ENCODE results near the gene FARS2.

Gene FARS2

DNA sequence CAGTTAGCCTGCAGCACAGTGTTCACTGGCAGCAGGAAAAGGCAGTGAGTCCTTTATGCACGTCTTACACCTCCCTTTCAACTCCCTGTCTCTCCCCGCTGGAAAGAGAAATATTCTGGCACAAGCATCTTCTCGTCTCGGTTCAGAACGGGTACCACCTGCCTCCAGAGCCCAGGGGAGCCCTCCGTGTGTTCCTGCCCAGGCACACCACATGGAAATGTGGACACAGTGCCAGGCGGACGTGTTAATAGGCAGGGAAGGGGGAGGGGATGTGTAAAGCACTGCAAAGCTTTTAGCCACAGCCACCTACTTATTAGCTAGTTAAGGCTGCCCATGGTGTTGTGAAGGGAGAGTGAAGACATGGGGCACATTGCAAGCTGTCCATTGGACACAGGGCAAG is 219.7 kb downstream of the FARS2 start:
- Histone ChIP-seq H3K4me3 (ENCODE audit: low read depth in 1 of 2, low read length in 2 of 2) (peak overlapping the region; percentile 5 to 7), H3K27me3 (ENCODE audit: control insufficient read depth in 1 of 2, insufficient read depth in 2 of 2, low read length in 2 of 2) (no peaks in the 10 kb centered on the region), H3K4me1 (ENCODE audit: insufficient read depth, low read length) (peaks cover 6% of the 10 kb centered on the region), H3K9me3 (ENCODE audit: low read length) (no peaks in the 10 kb centered on the region), H3K9ac (ENCODE audit: low read length) (no peak overlapping the region), H3K36me3 (ENCODE audit: insufficient read depth, low read length) (no peaks in the 10 kb centered on the region), H3K27ac (ENCODE audit: low read depth, low read length) (no peak overlapping the region)

DNA sequence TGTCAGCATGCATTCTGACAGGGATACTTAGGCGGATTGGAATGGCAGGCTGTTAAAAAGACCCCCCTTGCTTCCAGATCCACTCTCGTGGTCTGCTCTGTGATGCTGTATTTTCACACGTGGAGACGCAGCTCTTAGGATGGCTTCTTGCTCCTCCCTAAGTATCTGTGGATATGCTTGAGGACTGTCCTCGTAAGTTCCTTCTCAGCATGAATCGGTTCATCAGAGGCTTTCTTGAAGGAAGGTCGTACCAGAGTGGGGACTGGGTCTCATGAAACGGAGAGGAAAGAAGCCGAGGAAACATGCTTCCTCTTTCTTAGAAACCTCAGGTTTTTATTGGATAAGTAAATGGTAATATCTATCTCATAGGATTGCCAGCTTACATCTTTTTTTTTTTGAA is 220.4 kb downstream of the FARS2 start:
- Histone ChIP-seq H3K27me3 (ENCODE audit: control insufficient read depth in 1 of 2, insufficient read depth in 2 of 2, low read length in 2 of 2) (no peaks in the 10 kb centered on the region), H3K9me3 (ENCODE audit: low read length) (no peaks in the 10 kb centered on the region), H3K9ac (ENCODE audit: low read length) (no peak overlapping the region), H3K36me3 (ENCODE audit: insufficient read depth, low read length) (no peaks in the 10 kb centered on the region), H3K27ac (ENCODE audit: low read depth, low read length) (no peak overlapping the region), H3K4me3 (ENCODE audit: low read depth in 1 of 2, low read length in 2 of 2) (no peak overlapping the region), H3K4me1 (ENCODE audit: insufficient read depth, low read length) (peaks cover 6% of the 10 kb centered on the region)

- H3K27ac ChIP-seq (ENCODE audit: low read depth, low read length), result no peak overlapping the region
- peaks cover 6% of the 10 kb centered on the region for H3K4me1 ChIP-seq (ENCODE audit: insufficient read depth, low read length)
- H3K9me3 ChIP-seq (ENCODE audit: low read length), result no peaks in the 10 kb centered on the region
- no peaks in the 10 kb centered on the region for H3K36me3 ChIP-seq (ENCODE audit: insufficient read depth, low read length)
- no peak overlapping the region for H3K4me3 ChIP-seq (ENCODE audit: low read depth in 1 of 2, low read length in 2 of 2)
- no peaks in the 10 kb centered on the region for H3K27me3 ChIP-seq (ENCODE audit: control insufficient read depth in 1 of 2, insufficient read depth in 2 of 2, low read length in 2 of 2)
- H3K9ac ChIP-seq (ENCODE audit: low read length), result no peak overlapping the region
These were observed 221.3 kb downstream of the FARS2 start for GRCh38 chr6:5482619-5483018.

DNA sequence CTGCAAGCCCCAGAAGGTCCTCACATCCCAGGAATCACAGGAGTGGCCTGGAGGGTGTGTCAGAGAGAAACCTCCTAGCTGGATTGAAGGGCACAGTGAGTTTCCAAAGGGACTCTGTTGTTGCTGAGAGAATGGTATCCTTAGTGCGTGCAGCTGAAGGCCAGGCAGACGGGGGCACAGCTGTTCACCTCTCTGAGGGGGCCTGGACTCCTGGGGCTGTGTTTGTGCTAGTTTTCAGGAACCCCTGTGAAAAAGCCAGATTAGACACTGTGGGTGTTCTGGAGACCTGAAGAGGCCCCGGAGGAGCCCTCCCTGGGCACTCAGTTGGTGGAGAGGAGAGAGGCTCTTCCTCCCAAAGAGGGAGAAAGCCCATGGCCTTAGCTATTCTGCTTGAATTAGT is 223.4 kb downstream of the FARS2 start:
- Histone ChIP-seq H3K4me3 (ENCODE audit: low read depth in 1 of 2, low read length in 2 of 2) (no peak overlapping the region), H3K27me3 (ENCODE audit: control insufficient read depth in 1 of 2, insufficient read depth in 2 of 2, low read length in 2 of 2) (no peaks in the 10 kb centered on the region), H3K9ac (ENCODE audit: low read length) (no peak overlapping the region), H3K4me1 (ENCODE audit: insufficient read depth, low read length) (peaks cover 6% of the 10 kb centered on the region), H3K27ac (ENCODE audit: low read depth, low read length) (no peak overlapping the region), H3K9me3 (ENCODE audit: low read length) (no peaks in the 10 kb centered on the region), H3K36me3 (ENCODE audit: insufficient read depth, low read length) (no peaks in the 10 kb centered on the region)

GRCh38 chr6:5486214-5486613 is 224.9 kb downstream of the FARS2 start:
- no peaks in the 10 kb centered on the region for H3K36me3 ChIP-seq (ENCODE audit: insufficient read depth, low read length)
- no peak overlapping the region for H3K4me3 ChIP-seq (ENCODE audit: low read depth in 1 of 2, low read length in 2 of 2)
- no peaks in the 10 kb centered on the region for H3K4me1 ChIP-seq (ENCODE audit: insufficient read depth, low read length)
- no peaks in the 10 kb centered on the region for H3K9me3 ChIP-seq (ENCODE audit: low read length)
- no peak overlapping the region for H3K27ac ChIP-seq (ENCODE audit: low read depth, low read length)
- H3K9ac ChIP-seq (ENCODE audit: low read length), result no peak overlapping the region
- no peaks in the 10 kb centered on the region for H3K27me3 ChIP-seq (ENCODE audit: control insufficient read depth in 1 of 2, insufficient read depth in 2 of 2, low read length in 2 of 2)

GRCh38 chr6:5490501-5491069 is 229.3 kb downstream of the FARS2 start:
- H3K27ac ChIP-seq (ENCODE audit: low read depth, low read length), result no peak overlapping the region
- no peaks in the 10 kb centered on the region for H3K36me3 ChIP-seq (ENCODE audit: insufficient read depth, low read length)
- H3K4me1 ChIP-seq (ENCODE audit: insufficient read depth, low read length), result no peaks in the 10 kb centered on the region
- H3K9me3 ChIP-seq (ENCODE audit: low read length), result no peaks in the 10 kb centered on the region
- H3K9ac ChIP-seq (ENCODE audit: low read length), result no peak overlapping the region
- H3K4me3 ChIP-seq (ENCODE audit: low read depth in 1 of 2, low read length in 2 of 2), result no peak overlapping the region
- H3K27me3 ChIP-seq (ENCODE audit: control insufficient read depth in 1 of 2, insufficient read depth in 2 of 2, low read length in 2 of 2), result no peaks in the 10 kb centered on the region

DNA sequence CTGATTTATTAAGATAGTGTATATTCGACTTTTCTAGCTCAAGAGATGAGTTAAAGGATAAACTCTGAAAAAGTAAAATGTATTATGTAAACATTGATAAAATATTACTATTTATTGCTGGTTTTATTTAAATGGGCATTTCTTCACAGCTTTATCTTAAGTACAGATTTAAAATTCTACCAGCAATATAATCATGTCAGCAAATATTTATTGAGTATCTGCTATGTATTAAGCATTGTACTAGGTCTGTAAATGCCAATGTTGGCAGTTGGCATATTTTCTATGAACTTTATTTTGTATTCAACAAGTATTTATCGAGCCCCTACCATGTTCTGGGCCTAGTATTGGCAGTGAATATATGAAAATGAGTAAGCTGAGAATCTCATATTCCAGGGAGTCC is 231.0 kb downstream of the FARS2 start:
- Histone ChIP-seq H3K4me3 (ENCODE audit: low read depth in 1 of 2, low read length in 2 of 2) (no peak overlapping the region), H3K27me3 (ENCODE audit: control insufficient read depth in 1 of 2, insufficient read depth in 2 of 2, low read length in 2 of 2) (no peaks in the 10 kb centered on the region)

GRCh38 chr6:5493806-5494205 is 232.5 kb downstream of the FARS2 start:
- no peaks in the 10 kb centered on the region for H3K9me3 ChIP-seq (ENCODE audit: low read length)
- no peaks in the 10 kb centered on the region for H3K36me3 ChIP-seq (ENCODE audit: insufficient read depth, low read length)
- H3K4me1 ChIP-seq (ENCODE audit: insufficient read depth, low read length), result no peaks in the 10 kb centered on the region
- no peak overlapping the region for H3K4me3 ChIP-seq (ENCODE audit: low read depth in 1 of 2, low read length in 2 of 2)
- H3K9ac ChIP-seq (ENCODE audit: low read length), result no peak overlapping the region
- no peak overlapping the region for H3K27ac ChIP-seq (ENCODE audit: low read depth, low read length)
- no peaks in the 10 kb centered on the region for H3K27me3 ChIP-seq (ENCODE audit: control insufficient read depth in 1 of 2, insufficient read depth in 2 of 2, low read length in 2 of 2)

More for the DNA sequence above, 231.0 kb downstream of the FARS2 start:
- Histone ChIP-seq H3K9ac (ENCODE audit: low read length) (no peak overlapping the region), H3K4me1 (ENCODE audit: insufficient read depth, low read length) (no peaks in the 10 kb centered on the region), H3K9me3 (ENCODE audit: low read length) (no peaks in the 10 kb centered on the region), H3K36me3 (ENCODE audit: insufficient read depth, low read length) (no peaks in the 10 kb centered on the region), H3K27ac (ENCODE audit: low read depth, low read length) (no peak overlapping the region)

DNA sequence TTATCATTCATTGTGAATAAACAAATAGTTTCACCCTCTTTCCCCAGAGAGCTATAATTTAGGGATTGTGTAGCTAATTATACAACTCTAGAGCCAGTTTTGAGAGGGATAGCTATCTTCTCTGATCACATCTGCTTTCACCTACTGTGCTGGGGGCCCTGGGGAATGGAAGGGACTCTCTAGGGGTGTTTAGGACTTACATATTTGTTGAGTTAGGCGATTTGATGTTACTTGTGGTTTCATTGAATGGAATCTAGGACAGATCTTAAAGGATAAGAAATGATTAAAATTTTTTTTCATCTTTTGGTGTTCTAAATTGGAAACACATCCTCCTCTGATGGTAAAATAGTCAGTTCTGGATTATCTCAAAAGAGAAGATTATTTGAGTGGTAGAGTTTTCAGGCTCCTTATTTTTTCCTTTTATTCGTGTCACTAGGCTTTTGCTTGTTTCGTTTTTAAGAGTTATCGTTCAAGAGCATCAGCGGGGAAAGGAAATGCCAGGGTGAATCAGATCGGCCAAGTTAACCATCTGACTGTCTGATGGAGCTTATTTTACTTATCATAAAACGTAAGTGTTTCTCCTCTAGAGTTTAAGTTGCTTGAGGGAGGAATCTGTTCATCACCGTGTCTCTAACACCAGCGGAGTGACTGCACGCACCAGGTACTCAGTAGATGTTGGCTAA is 236.7 kb downstream of the FARS2 start:
- H3K4me1 ChIP-seq (ENCODE audit: insufficient read depth, low read length), result no peaks in the 10 kb centered on the region
- no peak overlapping the region for H3K27ac ChIP-seq (ENCODE audit: low read depth, low read length)
- H3K4me3 ChIP-seq (ENCODE audit: low read depth in 1 of 2, low read length in 2 of 2), result no peak overlapping the region
- H3K36me3 ChIP-seq (ENCODE audit: insufficient read depth, low read length), result no peaks in the 10 kb centered on the region
- no peaks in the 10 kb centered on the region for H3K27me3 ChIP-seq (ENCODE audit: control insufficient read depth in 1 of 2, insufficient read depth in 2 of 2, low read length in 2 of 2)
- no peaks in the 10 kb centered on the region for H3K9me3 ChIP-seq (ENCODE audit: low read length)
- H3K9ac ChIP-seq (ENCODE audit: low read length), result no peak overlapping the region

GRCh38 chr6:5498579-5498899 is 237.2 kb downstream of the FARS2 start:
- Histone ChIP-seq H3K36me3 (ENCODE audit: insufficient read depth, low read length) (no peaks in the 10 kb centered on the region), H3K27me3 (ENCODE audit: control insufficient read depth in 1 of 2, insufficient read depth in 2 of 2, low read length in 2 of 2) (no peaks in the 10 kb centered on the region), H3K4me1 (ENCODE audit: insufficient read depth, low read length) (no peaks in the 10 kb centered on the region), H3K9me3 (ENCODE audit: low read length) (no peaks in the 10 kb centered on the region), H3K27ac (ENCODE audit: low read depth, low read length) (no peak overlapping the region), H3K4me3 (ENCODE audit: low read depth in 1 of 2, low read length in 2 of 2) (no peak overlapping the region), H3K9ac (ENCODE audit: low read length) (no peak overlapping the region)

- Histone ChIP-seq H3K9ac (ENCODE audit: low read length) (no peak overlapping the region), H3K9me3 (ENCODE audit: low read length) (no peaks in the 10 kb centered on the region), H3K4me3 (ENCODE audit: low read depth in 1 of 2, low read length in 2 of 2) (no peak overlapping the region), H3K36me3 (ENCODE audit: insufficient read depth, low read length) (no peaks in the 10 kb centered on the region), H3K27ac (ENCODE audit: low read depth, low read length) (no peak overlapping the region), H3K4me1 (ENCODE audit: insufficient read depth, low read length) (no peaks in the 10 kb centered on the region), H3K27me3 (ENCODE audit: control insufficient read depth in 1 of 2, insufficient read depth in 2 of 2, low read length in 2 of 2) (no peaks in the 10 kb centered on the region)
These were observed 238.5 kb downstream of the FARS2 start for GRCh38 chr6:5499644-5500306.

DNA sequence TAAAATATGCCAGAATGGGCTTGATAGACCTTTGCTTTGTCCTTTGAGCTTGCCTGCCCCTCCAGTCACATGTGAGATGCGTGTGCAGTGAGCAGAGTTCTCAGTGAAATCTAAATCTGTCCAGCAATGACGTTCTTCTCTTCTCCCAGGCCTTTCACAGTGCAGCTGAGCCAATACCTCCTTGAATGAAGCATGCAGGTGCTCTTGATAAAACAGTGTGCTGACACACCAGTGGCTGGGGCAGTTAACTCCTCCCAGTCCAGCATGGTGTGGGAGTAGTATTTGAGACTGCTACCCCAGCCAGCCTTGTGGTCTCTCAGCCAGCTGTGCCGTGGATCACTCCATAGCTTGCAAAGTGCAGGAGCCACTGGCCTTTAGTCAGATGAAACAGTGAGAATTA is 240.5 kb downstream of the FARS2 start:
- no peaks in the 10 kb centered on the region for H3K4me1 ChIP-seq (ENCODE audit: insufficient read depth, low read length)
- no peak overlapping the region for H3K27ac ChIP-seq (ENCODE audit: low read depth, low read length)
- no peak overlapping the region for H3K9ac ChIP-seq (ENCODE audit: low read length)
- no peaks in the 10 kb centered on the region for H3K9me3 ChIP-seq (ENCODE audit: low read length)
- no peaks in the 10 kb centered on the region for H3K27me3 ChIP-seq (ENCODE audit: control insufficient read depth in 1 of 2, insufficient read depth in 2 of 2, low read length in 2 of 2)
- H3K36me3 ChIP-seq (ENCODE audit: insufficient read depth, low read length), result no peaks in the 10 kb centered on the region
- H3K4me3 ChIP-seq (ENCODE audit: low read depth in 1 of 2, low read length in 2 of 2), result no peak overlapping the region
